Stimulated activated CD4-positive, alpha-beta T cell treated with anti-CD3 and anti-CD28 coated beads, Interleukin-1b, Interleukin-23, amount 100 ng/mL, for 24 hours (primary cell): ENCODE data around the gene SLC45A1.
"Not testable (repeated sequence)": the region's sequence is repeated elsewhere in the genome, so short reads cannot be mapped to it uniquely, and the experiment has no call there.

Source experiments
- DNase-seq, 4 experiments: peaks; one replicate each; pipeline ENCODE4 v3.0.0-alpha.2; 2020; ENCODE audit warnings: low read depth in 4 of 4, low spot score in 1 of 4

Gene SLC45A1

GRCh38 chr1:8317647-8318381, at the start of gene SLC45A1:
Gene SLC45A1, plus strand, starts transcription at chr1:8318114. Its CDS starts 6,216 bp downstream, at chr1:8324330.
- DNase-seq: peak; percentile 67 to 73 (median 72)

GRCh38 chr1:8273036-8273435, 44.9 kb upstream of the SLC45A1 start:
- no peak for DNase-seq

GRCh38 chr1:8274352-8274751, 43.6 kb upstream of the SLC45A1 start:
- DNase-seq: no peak

GRCh38 chr1:8276173-8276914, 41.6 kb upstream of the SLC45A1 start:
- DNase-seq: no peak

GRCh38 chr1:8276932-8277331, 41.0 kb upstream of the SLC45A1 start:
- DNase-seq: no peak

- DNase-seq: not testable (repeated sequence)
Observed at GRCh38 chr1:8278677-8279076, 39.2 kb upstream of the SLC45A1 start.

- no peak for DNase-seq
Observed at GRCh38 chr1:8281843-8282509, 35.9 kb upstream of the SLC45A1 start.

GRCh38 chr1:8283058-8283884, 34.6 kb upstream of the SLC45A1 start:
- DNase-seq: peak in 1 of 4 experiments; percentile 26

GRCh38 chr1:8284127-8284526, 33.8 kb upstream of the SLC45A1 start:
- DNase-seq: no peak

GRCh38 chr1:8285103-8285502, 32.8 kb upstream of the SLC45A1 start:
- DNase-seq: no peak

- no peak for DNase-seq
Observed at GRCh38 chr1:8285965-8286364, 31.9 kb upstream of the SLC45A1 start.

GRCh38 chr1:8293118-8293517, 24.8 kb upstream of the SLC45A1 start:
- no peak for DNase-seq

GRCh38 chr1:8293641-8294169, 24.2 kb upstream of the SLC45A1 start:
- no peak for DNase-seq

- no peak for DNase-seq
Observed at GRCh38 chr1:8294170-8294697, 23.7 kb upstream of the SLC45A1 start.

- DNase-seq: no peak
Observed at GRCh38 chr1:8297245-8297644, 20.7 kb upstream of the SLC45A1 start.

GRCh38 chr1:8299963-8300362, 18.0 kb upstream of the SLC45A1 start:
- no peak for DNase-seq

GRCh38 chr1:8302081-8302956, 15.6 kb upstream of the SLC45A1 start:
- no peak for DNase-seq

- DNase-seq: no peak
Observed at GRCh38 chr1:8303141-8303540, 14.8 kb upstream of the SLC45A1 start.

- DNase-seq: no peak
Observed at GRCh38 chr1:8303876-8304275, 14.0 kb upstream of the SLC45A1 start.

- no peak for DNase-seq
Observed at GRCh38 chr1:8307628-8308027, 10.3 kb upstream of the SLC45A1 start.
